Progenitor cell of endocrine pancreas (in vitro differentiated cells): ENCODE measurements around the gene SPATA9. TPM values are rescaled to one million over a fixed set of nuclear protein-coding genes. Genes with fewer than 3 reads are reported as not detected.
"Not testable (repeated sequence)": the region's sequence is repeated elsewhere in the genome, so short reads cannot be mapped to it uniquely, and the experiment has no call there.

Experiments used
- DNase-seq: peaks from one replicate; pipeline ENCODE4 v3.0.0; 2021; ENCODE audit warnings: low spot score; ENCODE audit not compliant: unreplicated experiment
- H3K27ac Mint-ChIP-seq: 2 replicates; pipeline ENCODE4 v1.8.0; 2021; ENCODE audit warnings: mild to moderate bottlenecking, moderate library complexity, mixed read lengths
- H3K27me3 Mint-ChIP-seq: 2 replicates; pipeline ENCODE4 v1.8.0; 2021; ENCODE audit warnings: mixed read lengths
- H3K36me3 Mint-ChIP-seq: 2 replicates; pipeline ENCODE4 v1.8.0; 2022; ENCODE audit warnings: mixed read lengths; ENCODE audit not compliant: insufficient read depth
- H3K4me1 Mint-ChIP-seq: 2 replicates; pipeline ENCODE4 v1.8.0; 2021; ENCODE audit warnings: low read depth, mixed read lengths
- H3K4me3 Mint-ChIP-seq: 2 replicates; pipeline ENCODE4 v1.8.0; 2021; ENCODE audit warnings: low read depth, mild to moderate bottlenecking, moderate library complexity, mixed read lengths
- H3K9me3 Mint-ChIP-seq: 2 replicates; pipeline ENCODE4 v1.8.0; 2021; ENCODE audit warnings: low read depth, mixed read lengths
- CTCF ChIP-seq: fragments of 200-600 bp; sonication (generic); IDR thresholded peaks from one replicate; pipeline ENCODE4 v1.5.0; 2021; ENCODE audit warnings: antibody characterized with exemption, mild to moderate bottlenecking; ENCODE audit not compliant: unreplicated experiment
- total RNA-seq: library from RNA; stranded (reverse); gene quantifications from 2 replicates; pipeline ENCODE4 v1.2.1, GENCODE V29; 2021

SPATA9 gene
- total RNA-seq, 1 donor from 2014 or later = not detected

DNA sequence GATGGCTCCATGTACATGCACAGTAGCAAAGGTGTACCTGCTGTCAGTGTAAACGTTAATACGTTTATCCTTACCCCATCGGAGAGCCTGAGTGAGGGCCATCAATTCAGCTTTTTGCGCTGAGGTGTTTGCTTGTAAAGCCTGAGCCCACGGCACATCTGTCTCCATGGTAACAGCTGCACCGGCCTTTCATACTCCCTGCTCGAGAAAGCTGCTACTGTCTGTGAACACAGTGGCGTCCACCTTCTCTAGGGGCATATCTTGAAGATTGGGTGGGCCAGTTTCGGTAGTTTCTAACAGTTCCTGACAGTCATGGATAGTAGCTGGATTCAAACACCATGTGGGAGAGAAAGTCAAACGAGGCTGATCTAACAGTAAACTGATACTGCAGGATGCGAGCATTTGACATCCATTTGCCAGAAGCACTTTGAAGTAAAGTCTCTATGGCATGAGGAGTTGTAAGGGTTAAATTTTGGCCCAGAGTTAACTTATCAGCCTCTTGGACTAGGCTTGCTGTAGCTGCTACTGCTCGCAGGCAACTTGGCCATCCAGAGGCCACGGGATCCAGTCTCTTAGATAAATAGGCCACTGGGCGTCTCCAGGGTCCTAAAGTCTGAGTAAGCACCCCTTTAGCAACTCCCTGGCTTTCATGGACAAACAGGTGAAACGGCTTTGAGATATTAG lies 27.3 kb upstream of the SPATA9 start:
- Mint-ChIP-seq H3K36me3 (no peaks in the 10 kb centered on the region), H3K27me3 (peaks cover 10% of the 10 kb centered on the region), H3K4me3 (no peak overlapping the region), H3K4me1 (peaks cover 19% of the 10 kb centered on the region), H3K9me3 (peaks cover 8% of the 10 kb centered on the region), H3K27ac (no peak overlapping the region)
- TF ChIP-seq CTCF = no peak
- DNase-seq = no peak

- H3K4me3 Mint-ChIP-seq = no peak overlapping the region
- peaks cover 19% of the 10 kb centered on the region for H3K4me1 Mint-ChIP-seq
- H3K9me3 Mint-ChIP-seq = peaks cover 4% of the 10 kb centered on the region
- DNase-seq = no peak
- no peak overlapping the region for H3K27ac Mint-ChIP-seq
- TF ChIP-seq CTCF = no peak
- peaks cover 10% of the 10 kb centered on the region for H3K27me3 Mint-ChIP-seq
- H3K36me3 Mint-ChIP-seq = no peaks in the 10 kb centered on the region
Measured at GRCh38 chr5:95708876-95709275, 26.1 kb upstream of the SPATA9 start.

DNA sequence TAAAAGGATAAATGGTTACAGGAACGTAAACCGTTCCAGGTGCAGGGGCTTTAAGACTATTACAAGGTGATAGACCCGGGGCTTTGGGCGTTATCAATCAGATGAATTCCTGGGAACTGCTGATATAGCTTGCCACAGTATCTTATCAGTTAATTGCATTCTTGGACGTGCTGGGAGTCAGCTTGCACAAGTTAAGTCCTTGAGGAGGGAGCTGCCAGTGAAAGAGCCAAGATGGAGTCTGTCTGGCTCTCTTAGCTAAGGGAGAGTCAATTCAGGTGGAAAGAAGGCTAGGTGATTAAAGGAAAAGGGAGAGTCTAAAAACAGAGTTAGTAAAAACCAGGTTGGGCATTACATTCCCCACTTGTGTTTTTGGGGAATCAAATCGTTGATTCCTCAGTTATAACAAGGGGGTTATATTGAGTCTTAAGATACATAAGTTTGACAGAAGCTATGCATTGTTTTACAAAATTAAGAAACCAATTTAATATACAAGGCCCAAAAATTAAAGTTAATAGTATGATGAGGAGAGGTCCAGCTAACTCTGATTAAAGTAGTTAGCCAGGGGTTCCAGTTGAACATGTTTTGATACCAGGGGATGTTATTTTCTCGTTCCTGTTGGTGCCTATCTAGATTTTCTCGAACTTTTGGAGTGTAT lies 24.9 kb upstream of the SPATA9 start:
- not testable (repeated sequence) for DNase-seq, H3K9me3 Mint-ChIP-seq, H3K27ac Mint-ChIP-seq, H3K36me3 Mint-ChIP-seq
- Mint-ChIP-seq H3K4me1 (peaks cover 19% of the 10 kb centered on the region), H3K27me3 (peaks cover 10% of the 10 kb centered on the region), H3K4me3 (peak overlapping the region; percentile 37)

- peak overlapping the region; percentile 37 for H3K4me3 Mint-ChIP-seq
- no peaks in the 10 kb centered on the region for H3K36me3 Mint-ChIP-seq
- peaks cover 17% of the 10 kb centered on the region for H3K4me1 Mint-ChIP-seq
- no peak for TF ChIP-seq CTCF
- H3K9me3 Mint-ChIP-seq = peaks cover 4% of the 10 kb centered on the region
- peaks cover 8% of the 10 kb centered on the region for H3K27me3 Mint-ChIP-seq
- H3K27ac Mint-ChIP-seq = peak overlapping the region; percentile 49
- DNase-seq = no peak
Measured at GRCh38 chr5:95707055-95707454, 24.3 kb upstream of the SPATA9 start.

GRCh38 chr5:95706196-95706595 lies 23.4 kb upstream of the SPATA9 start:
- peaks cover 18% of the 10 kb centered on the region for H3K4me1 Mint-ChIP-seq
- not testable (repeated sequence) for H3K4me3 Mint-ChIP-seq, H3K36me3 Mint-ChIP-seq, H3K27me3 Mint-ChIP-seq, DNase-seq, H3K9me3 Mint-ChIP-seq, H3K27ac Mint-ChIP-seq

- DNase-seq = no peak
- Mint-ChIP-seq H3K9me3 (no peaks in the 10 kb centered on the region), H3K4me1 (peaks cover 12% of the 10 kb centered on the region), H3K27ac (no peak overlapping the region), H3K27me3 (peaks cover 3% of the 10 kb centered on the region), H3K36me3 (no peaks in the 10 kb centered on the region), H3K4me3 (no peak overlapping the region)
- no peak for TF ChIP-seq CTCF
Measured at GRCh38 chr5:95704150-95704549, 21.4 kb upstream of the SPATA9 start.
